IMR-90 (cell line): ENCODE results near the gene PROB1. TPM values are rescaled to one million over a fixed set of nuclear protein-coding genes. Genes with fewer than 3 reads are reported as not detected.

Experiments
- ATAC-seq: fragments of 200-7000 bp; cut with Tn5 transposase; 2 replicates; pipeline ENCODE4 v1.9.1; 2020; ENCODE audit warnings: low read depth, mild to moderate bottlenecking, moderate library complexity
- BruUV-seq: library from RNA; stranded (reverse); fragments of 400-500 nt; replicated peaks from 2 replicates; lab custom pipeline; 2021; lab: Mats Ljungman, UMichigan
- CTCF ChIA-PET: fragments of 300-600 bp; formaldehyde crosslinking; extraction: SDS; loops from one replicate; lab custom pipeline; 2021; ENCODE audit warnings: antibody characterized with exemption; lab: Yijun Ruan, JAX
- POLR2A ChIA-PET: fragments of 300-600 bp; sonication (Branson Sonifier 250); formaldehyde crosslinking; loops from one replicate; lab custom pipeline; 2022; ENCODE audit warnings: antibody characterized with exemption; ENCODE audit not compliant: unreplicated experiment; lab: Charles Lee
- DNase-seq: peaks from one replicate; pipeline ENCODE4 v3.0.0; 2013
- H2AFZ ChIP-seq: replicated peaks from 2 replicates; pipeline ENCODE3; 2013; ENCODE audit warnings: low read length, mild to moderate bottlenecking; ENCODE audit not compliant: poor library complexity
- H2AK5ac ChIP-seq: 2 replicates; pipeline ENCODE4 v1.6.1; 2013; ENCODE audit warnings: low read depth, low read length, inconsistent platforms
- H2AK9ac ChIP-seq: replicated peaks from 2 replicates; pipeline ENCODE3; 2013; ENCODE audit warnings: mild to moderate bottlenecking, low read depth, low read length, moderate library complexity; ENCODE audit not compliant: poor library complexity
- H2BK120ac ChIP-seq: 2 replicates; pipeline ENCODE4 v1.6.1; 2013; ENCODE audit warnings: low read depth, low read length, inconsistent platforms
- H2BK15ac ChIP-seq: 3 replicates; pipeline ENCODE4 v1.6.1; 2013; ENCODE audit warnings: low read depth, low read length, inconsistent platforms
- H2BK20ac ChIP-seq: 2 replicates; pipeline ENCODE4 v1.6.1; 2013; ENCODE audit warnings: low read depth, mild to moderate bottlenecking, inconsistent platforms, low read length, moderate library complexity
- H2BK5ac ChIP-seq: 2 replicates; pipeline ENCODE4 v1.6.1; 2013; ENCODE audit warnings: mild to moderate bottlenecking, low read depth, low read length, inconsistent platforms; ENCODE audit not compliant: poor library complexity, severe bottlenecking
- H3K14ac ChIP-seq: replicated peaks from 2 replicates; pipeline ENCODE4 v1.6.1; 2013; ENCODE audit warnings: low read depth, low read length, inconsistent platforms
- H3K18ac ChIP-seq: 2 replicates; pipeline ENCODE4 v1.6.1; 2013; ENCODE audit warnings: low read depth, low read length, control low read depth
- H3K23ac ChIP-seq: 2 replicates; pipeline ENCODE4 v1.6.1; 2013; ENCODE audit warnings: low read depth, low read length, inconsistent platforms
- H3K27ac ChIP-seq: 2 replicates; pipeline ENCODE4 v1.5.1; 2013; ENCODE audit warnings: mild to moderate bottlenecking, control low read depth, low read length; ENCODE audit not compliant: insufficient read depth
- H3K27me3 ChIP-seq: 2 replicates; pipeline ENCODE4 v1.6.1; 2013; ENCODE audit warnings: low read length; ENCODE audit not compliant: control insufficient read depth, insufficient read depth
- H3K36me3 ChIP-seq: 2 replicates; pipeline ENCODE4 v1.6.1; 2013; ENCODE audit warnings: low read length, mixed read lengths; ENCODE audit not compliant: control insufficient read depth, insufficient read depth
- H3K4ac ChIP-seq: 2 replicates; pipeline ENCODE4 v1.6.1; 2013; ENCODE audit warnings: low read depth, low read length, inconsistent platforms
- H3K4me1 ChIP-seq: 2 replicates; pipeline ENCODE4 v1.6.1; 2013; ENCODE audit warnings: low read length, mixed read lengths; ENCODE audit not compliant: control insufficient read depth, insufficient read depth
- H3K4me2 ChIP-seq: 2 replicates; pipeline ENCODE4 v1.6.1; 2013; ENCODE audit warnings: low read depth, mild to moderate bottlenecking, control low read depth, low read length, moderate library complexity
- H3K4me3 ChIP-seq: 2 replicates; pipeline ENCODE4 v1.5.1; 2013; ENCODE audit warnings: low read depth, mild to moderate bottlenecking, control low read depth, low read length, moderate library complexity; ENCODE audit not compliant: insufficient read depth
- H3K56ac ChIP-seq: 2 replicates; pipeline ENCODE4 v1.6.1; 2013; ENCODE audit warnings: low read length, inconsistent platforms; ENCODE audit not compliant: insufficient read depth; ENCODE audit errors: extremely low read depth
- H3K79me1 ChIP-seq, 2 experiments: 2 replicates each; pipeline ENCODE4 v1.6.1; 2013; ENCODE audit warnings: low read length in 2 of 2, inconsistent platforms in 1 of 2, low read depth in 1 of 2
- H3K9ac ChIP-seq: 2 replicates; pipeline ENCODE4 v1.6.1; 2013; ENCODE audit warnings: low read depth, low read length, control low read depth
- H3K9me1 ChIP-seq: 2 replicates; pipeline ENCODE4 v1.6.1; 2013; ENCODE audit warnings: low read length, inconsistent platforms; ENCODE audit not compliant: insufficient read depth
- H3K9me3 ChIP-seq: 2 replicates; pipeline ENCODE4 v1.6.1; 2013; ENCODE audit warnings: low read length; ENCODE audit not compliant: control insufficient read depth, insufficient read depth
- H4K20me1 ChIP-seq: 2 replicates; pipeline ENCODE4 v1.6.1; 2013; ENCODE audit warnings: low read length, inconsistent platforms; ENCODE audit not compliant: insufficient read depth
- H4K5ac ChIP-seq: 2 replicates; pipeline ENCODE4 v1.6.1; 2013; ENCODE audit warnings: mild to moderate bottlenecking, low read depth, low read length, control low read depth
- H4K8ac ChIP-seq, 2 experiments: 2 replicates each; pipeline ENCODE4 v1.6.1; 2013; ENCODE audit warnings: low read depth in 2 of 2, low read length in 2 of 2, control low read depth in 1 of 2, inconsistent platforms in 1 of 2
- H4K91ac ChIP-seq: 2 replicates; pipeline ENCODE4 v1.6.1; 2013; ENCODE audit warnings: low read depth, low read length, inconsistent platforms; ENCODE audit not compliant: insufficient read depth
- CHD1 ChIP-seq: IDR thresholded peaks from 2 replicates; pipeline ENCODE4 v1.6.1; 2012; ENCODE audit warnings: low read depth, low read length, improper control_type of control experiment
- ELK1 ChIP-seq: fragments of 150-350 bp; IDR thresholded peaks from 2 replicates; pipeline ENCODE4 v1.6.1; 2016; ENCODE audit warnings: low read depth, mild to moderate bottlenecking, low read length, moderate library complexity, borderline replicate concordance
- FOS ChIP-seq: fragments of 150-350 bp; IDR thresholded peaks from 2 replicates; pipeline ENCODE4 v1.6.1; 2016; ENCODE audit warnings: low read depth, low read length
- MAFK ChIP-seq: IDR thresholded peaks from 2 replicates; pipeline ENCODE4 v1.6.1; 2012; ENCODE audit warnings: low read depth, low read length, improper control_type of control experiment
- MAZ ChIP-seq: IDR thresholded peaks from 2 replicates; pipeline ENCODE4 v1.6.1; 2012; ENCODE audit warnings: low read depth, mild to moderate bottlenecking, low read length, improper control_type of control experiment, moderate library complexity, borderline replicate concordance
- NFE2L2 ChIP-seq: fragments of 150-350 bp; IDR thresholded peaks from 2 replicates; pipeline ENCODE4 v1.6.1; 2016; ENCODE audit warnings: low read depth, mild to moderate bottlenecking, low read length
- POLR2A ChIP-seq: IDR thresholded peaks from 2 replicates; pipeline ENCODE4 v1.6.1; 2012; ENCODE audit warnings: mild to moderate bottlenecking, low read depth, low read length
- RAD21 ChIP-seq: IDR thresholded peaks from 2 replicates; pipeline ENCODE4 v1.6.1; 2012; ENCODE audit warnings: low read length, improper control_type of control experiment
- RCOR1 ChIP-seq: IDR thresholded peaks from 2 replicates; pipeline ENCODE4 v1.6.1; 2012; ENCODE audit warnings: mild to moderate bottlenecking, low read length, improper control_type of control experiment; ENCODE audit not compliant: insufficient replicate concordance
- SMC3 ChIP-seq: fragments of 150-350 bp; IDR thresholded peaks from 2 replicates; pipeline ENCODE4 v1.6.1; 2016; ENCODE audit warnings: low read depth, mild to moderate bottlenecking, antibody characterized with exemption, low read length, moderate library complexity
- USF2 ChIP-seq: fragments of 150-350 bp; IDR thresholded peaks from 2 replicates; pipeline ENCODE4 v1.6.1; 2017; ENCODE audit warnings: mild to moderate bottlenecking, antibody characterized with exemption, low read length, low read depth
- WGBS, 2 experiments: methylation state at CpG; one replicate each; pipeline versions ENCODE4 v1.1.5 to v1.1.7; 2013; ENCODE audit warnings: missing lambda C conversion rate in 2 of 2; ENCODE audit not compliant: insufficient read length in 1 of 2; ENCODE audit errors: extremely low coverage in 2 of 2; 5-methylcytosine and 5-hydroxymethylcytosine counted together
- dilution Hi-C: fragments of 300-500 bp; cut with HindIII; formaldehyde crosslinking; loops from one replicate; pipeline ENCODE4 v1.14.3; 2018; ENCODE audit warnings: low sequenced_read_pairs; ENCODE audit not compliant: unreplicated experiment
- in situ Hi-C: fragments of 300-500 bp; cut with MboI; formaldehyde crosslinking; loops from 3 replicates; pipeline ENCODE4 v1.14.3; 2019; ENCODE audit warnings: low sequenced_read_pairs, inconsistent platforms, mixed read lengths
- intact Hi-C: fragments of 100-400 bp; cut with micrococcal nuclease; formaldehyde crosslinking; loops from 2 replicates; pipeline ENCODE4 v1.10.0; 2022
- polyA plus RNA-seq, 3 experiments: library from polyadenylated mRNA; depleted of rRNA; stranded (reverse); fragments of >200 nt; gene quantifications; 2 replicates each; pipeline ENCODE4 v1.2.3, GENCODE V29; 2012; ENCODE audit warnings: low replicate concordance in 1 of 3
- total RNA-seq: library from RNA; depleted of rRNA; stranded (reverse); fragments of >200 nt; gene quantifications from 2 replicates; pipeline ENCODE4 v1.2.3, GENCODE V29; 2012

The PROB1 gene
- total and polyA plus RNA-seq, 2 of the 4 experiments (the other 2 are of a cell fraction), result under 0.01 to 0.38 TPM

- TF ChIP-seq NFE2L2, result no peak
Observed at GRCh38 chr5:139391570-139392323, 3.2 kb downstream of the PROB1 start (continued).

GRCh38 chr5:139390639-139391569, 4.0 kb downstream of the PROB1 start:
- in situ Hi-C loops, result no loop called here

More at GRCh38 chr5:139390639-139391569, 4.0 kb downstream of the PROB1 start:
- H4K91ac ChIP-seq, result no peak overlapping the region
- H3K14ac ChIP-seq, result no peak overlapping the region
- intact Hi-C loops (no loop called here), dilution Hi-C loops (no loop called here)
- ATAC-seq (no peak), DNase-seq (no peak)
- peaks cover 28% of the 10 kb centered on the region for H3K27me3 ChIP-seq
- H3K27ac ChIP-seq, result no peak overlapping the region
- H4K20me1 ChIP-seq, result no peaks in the 10 kb centered on the region
- TF ChIP-seq USF2 (no peak), ELK1 (no peak), POLR2A (no peak), RAD21 (no peak), MAZ (no peak), RCOR1 (no peak), SMC3 (no peak), FOS (no peak), CHD1 (no peak), NFE2L2 (no peak), MAFK (no peak)
- H3K56ac ChIP-seq, result no peak overlapping the region
- peaks cover 5% of the 10 kb centered on the region; the same call in 1 of the 2 replicates for H3K4me1 ChIP-seq
- no TSS peak for BruUV-seq
- H2BK120ac ChIP-seq, result no peak overlapping the region
- 0 out of 4 replicates have a peak overlapping the region, but pooled peaks of 1 of the 2 experiments have one; percentile 47 for H4K8ac ChIP-seq
- no peak overlapping the region for H2BK5ac ChIP-seq
- POLR2A ChIA-PET, result interaction anchor here (0.5 to 0.7 kb wide), 2 partner anchors 21 to 85 kb away, joined by 3 to 4 read pairs; no protein-coding TSS in a partner anchor
- H3K36me3 ChIP-seq, result no peaks in the 10 kb centered on the region
- peak overlapping the region; percentile 66 for H2AK9ac ChIP-seq
- H2BK15ac ChIP-seq, result no peak overlapping the region
- H4K5ac ChIP-seq, result no peak overlapping the region
- H2AK5ac ChIP-seq, result peak overlapping the region; percentile 87; the same call in 1 of the 2 replicates
- H3K4ac ChIP-seq, result no peak overlapping the region
- H3K4me3 ChIP-seq, result no peak overlapping the region
- no peak overlapping the region for H3K4me2 ChIP-seq
- H2AFZ ChIP-seq, result peak overlapping the region; percentile 86
- peaks cover 16% of the 10 kb centered on the region; the same call in 1 of the 2 replicates for H3K9me3 ChIP-seq
- no peak overlapping the region for H2BK20ac ChIP-seq
- WGBS, 2 experiments, result 100% methylated on average over 3 of the region's 10 CpGs; no CpG with 5 or more reads in 1 of the 2 experiments
- H3K23ac ChIP-seq, result no peak overlapping the region; the same call in 1 of the 2 replicates
- no peaks in the 10 kb centered on the region for H3K79me1 ChIP-seq
- H3K18ac ChIP-seq, result no peak overlapping the region
- no peak overlapping the region for H3K9ac ChIP-seq
- H3K9me1 ChIP-seq, result no peaks in the 10 kb centered on the region
- CTCF ChIA-PET, result no interaction called here
